Cardiac muscle cell (in vitro differentiated cells and primary cell): ENCODE measurements around the gene CRMP1. TPM values are rescaled to one million over a fixed set of nuclear protein-coding genes. Genes with fewer than 3 reads are reported as not detected.
"Not testable (repeated sequence)": the region's sequence is repeated elsewhere in the genome, so short reads cannot be mapped to it uniquely, and the experiment has no call there.

Experiments
- DNase-seq, 2 donors: peaks; one replicate each; pipeline versions ENCODE4 v3.0.0 to v3.0.0-alpha.2; 2010 to 2017; ENCODE audit warnings: low read depth in 1 of 2, low spot score in 1 of 2
- H3K27ac ChIP-seq: fragments of 200-600 bp; sonication (generic); 2 replicates; pipeline ENCODE4 v1.5.1; 2016
- H3K27me3 ChIP-seq: fragments of 200-600 bp; sonication (generic); 2 replicates; pipeline ENCODE4 v1.6.0; 2016; ENCODE audit warnings: control low read depth
- H3K36me3 ChIP-seq: fragments of 200-600 bp; sonication (generic); 2 replicates; pipeline ENCODE4 v1.5.1; 2016; ENCODE audit warnings: control low read depth
- H3K4me1 ChIP-seq: fragments of 200-600 bp; sonication (generic); 2 replicates; pipeline ENCODE4 v1.8.1; 2017; ENCODE audit warnings: low read depth, mild to moderate bottlenecking, mixed run types
- H3K4me3 ChIP-seq: fragments of 200-600 bp; sonication (generic); 2 replicates; pipeline ENCODE4 v1.5.1; 2016; ENCODE audit warnings: mild to moderate bottlenecking
- H3K9me3 ChIP-seq: fragments of 200-600 bp; sonication (generic); 2 replicates; pipeline ENCODE4 v1.5.1; 2017; ENCODE audit warnings: low read depth, mild to moderate bottlenecking, control low read depth
- CTCF ChIP-seq: IDR thresholded peaks from 2 replicates; pipeline ENCODE4 v1.5.1; 2012; ENCODE audit warnings: low read depth, mild to moderate bottlenecking, low read length
- polyA plus RNA-seq: library from polyadenylated mRNA; unstranded; fragments of >200 nt; fragmentation: Nextera tagmentation; extraction: Ambion mirVana; gene quantifications from 2 replicates; pipeline ENCODE4 v1.2.1, GENCODE V29; 2016
- total RNA-seq: library from RNA; depleted of rRNA; stranded (reverse); fragments of >200 nt; gene quantifications from 2 replicates; pipeline ENCODE4 v1.2.3, GENCODE V29; 2016

The CRMP1 gene
- total and polyA plus RNA-seq, 2 experiments from 2014 or later = 7.7 to 9.4 TPM

- DNase-seq = peak in 1 of 2 donors; percentile 81
- no peak overlapping the region for H3K4me3 ChIP-seq
- H3K4me1 ChIP-seq = peaks cover 15% of the 10 kb centered on the region
- no peaks in the 10 kb centered on the region for H3K27me3 ChIP-seq
- H3K36me3 ChIP-seq = no peaks in the 10 kb centered on the region
- H3K27ac ChIP-seq = no peak overlapping the region
- TF ChIP-seq CTCF = no peak
- H3K9me3 ChIP-seq = no peaks in the 10 kb centered on the region
Measured at GRCh38 chr4:5839751-5840674, 52.9 kb downstream of the CRMP1 start.

GRCh38 chr4:5839332-5839731 is 53.6 kb downstream of the CRMP1 start:
- H3K4me1 ChIP-seq = peaks cover 9% of the 10 kb centered on the region
- H3K36me3 ChIP-seq = no peaks in the 10 kb centered on the region
- no peak for DNase-seq
- no peaks in the 10 kb centered on the region for H3K9me3 ChIP-seq
- no peak for TF ChIP-seq CTCF
- no peak overlapping the region for H3K4me3 ChIP-seq
- H3K27me3 ChIP-seq = no peaks in the 10 kb centered on the region
- H3K27ac ChIP-seq = no peak overlapping the region

- H3K36me3 ChIP-seq, H3K4me3 ChIP-seq, H3K27ac ChIP-seq, H3K4me1 ChIP-seq, H3K9me3 ChIP-seq, DNase-seq, H3K27me3 ChIP-seq: not testable (repeated sequence)
Measured at GRCh38 chr4:5837483-5837882, 55.4 kb downstream of the CRMP1 start.

GRCh38 chr4:5836943-5837342 is 55.9 kb downstream of the CRMP1 start:
- no peaks in the 10 kb centered on the region for H3K9me3 ChIP-seq
- no peak for DNase-seq
- H3K36me3 ChIP-seq = no peaks in the 10 kb centered on the region
- TF ChIP-seq CTCF = no peak
- H3K27me3 ChIP-seq = no peaks in the 10 kb centered on the region
- no peak overlapping the region for H3K4me3 ChIP-seq
- H3K4me1 ChIP-seq = no peaks in the 10 kb centered on the region
- no peak overlapping the region for H3K27ac ChIP-seq

GRCh38 chr4:5828005-5828391 is 64.9 kb downstream of the CRMP1 start:
- no peaks in the 10 kb centered on the region for H3K36me3 ChIP-seq
- TF ChIP-seq CTCF = no peak

More at GRCh38 chr4:5828005-5828391, 64.9 kb downstream of the CRMP1 start:
- H3K27ac ChIP-seq = no peak overlapping the region
- DNase-seq = no peak
- no peak overlapping the region for H3K4me3 ChIP-seq
- H3K9me3 ChIP-seq = no peaks in the 10 kb centered on the region
- no peaks in the 10 kb centered on the region for H3K4me1 ChIP-seq
- H3K27me3 ChIP-seq = no peaks in the 10 kb centered on the region
